KOPT-K1 (cell line): ENCODE results near the gene MARK1.
"Not testable (repeated sequence)": the region's sequence is repeated elsewhere in the genome, so short reads cannot be mapped to it uniquely, and the experiment has no call there.

ENCODE experiments used
- H3K27ac ChIP-seq: fragments of 200-600 bp; sonication (generic); 2 replicates; pipeline ENCODE4 v1.5.1; 2016; ENCODE audit warnings: antibody characterized with exemption, mild to moderate bottlenecking, low read depth, low read length; ENCODE audit not compliant: poor library complexity, severe bottlenecking
- H3K36me3 ChIP-seq: fragments of 200-600 bp; sonication (generic); 2 replicates; pipeline ENCODE4 v1.5.1; 2017; ENCODE audit warnings: antibody characterized with exemption, mild to moderate bottlenecking, low read length, moderate library complexity; ENCODE audit not compliant: insufficient read depth
- H3K9me3 ChIP-seq: fragments of 200-600 bp; sonication (generic); 2 replicates; pipeline ENCODE4 v1.5.1; 2017; ENCODE audit warnings: antibody characterized with exemption, low read length, mild to moderate bottlenecking; ENCODE audit not compliant: insufficient read depth, poor library complexity, severe bottlenecking

Gene MARK1

DNA sequence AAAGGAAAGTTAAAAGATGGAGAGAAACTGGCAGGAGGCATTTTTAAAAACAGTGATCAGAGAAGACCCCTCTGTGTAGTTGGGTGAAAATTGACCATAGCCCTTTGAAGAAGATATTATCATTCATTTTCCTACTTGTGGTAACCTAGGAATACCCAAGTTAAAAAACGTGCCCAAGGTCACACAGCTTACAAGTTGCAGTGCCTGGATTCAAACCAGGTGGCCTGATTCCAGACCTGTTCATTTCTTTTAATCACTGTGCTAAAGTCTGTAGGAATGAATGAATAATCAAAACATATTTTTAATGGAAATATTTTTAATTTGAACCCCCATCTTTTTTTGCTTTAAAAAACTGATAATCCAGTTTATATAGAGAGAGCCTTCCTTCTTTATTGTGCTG is 35.6 kb downstream of the MARK1 start:
- H3K27ac ChIP-seq, result no peak overlapping the region
- no peaks in the 10 kb centered on the region for H3K36me3 ChIP-seq
- H3K9me3 ChIP-seq, result no peaks in the 10 kb centered on the region

DNA sequence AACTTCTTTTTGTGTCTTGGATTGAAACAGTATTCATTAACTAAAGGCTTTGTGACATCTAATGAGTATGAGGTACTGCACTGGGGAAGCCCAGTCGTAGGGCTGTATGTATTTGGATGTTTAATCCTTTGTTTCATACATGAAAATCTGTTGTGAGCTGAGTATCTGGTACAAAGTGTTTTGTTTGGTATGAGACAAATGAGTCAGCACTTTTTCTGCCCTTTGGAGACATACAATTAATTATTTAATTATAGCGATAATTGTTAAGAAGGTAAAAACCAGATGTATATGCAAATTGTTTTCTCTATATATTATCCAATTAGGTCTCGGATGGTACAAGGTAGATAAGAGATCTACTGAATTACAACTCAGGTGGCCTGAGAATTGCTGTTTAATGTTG is 36.3 kb downstream of the MARK1 start:
- Histone ChIP-seq H3K27ac (no peak overlapping the region), H3K9me3 (no peaks in the 10 kb centered on the region), H3K36me3 (no peaks in the 10 kb centered on the region)

DNA sequence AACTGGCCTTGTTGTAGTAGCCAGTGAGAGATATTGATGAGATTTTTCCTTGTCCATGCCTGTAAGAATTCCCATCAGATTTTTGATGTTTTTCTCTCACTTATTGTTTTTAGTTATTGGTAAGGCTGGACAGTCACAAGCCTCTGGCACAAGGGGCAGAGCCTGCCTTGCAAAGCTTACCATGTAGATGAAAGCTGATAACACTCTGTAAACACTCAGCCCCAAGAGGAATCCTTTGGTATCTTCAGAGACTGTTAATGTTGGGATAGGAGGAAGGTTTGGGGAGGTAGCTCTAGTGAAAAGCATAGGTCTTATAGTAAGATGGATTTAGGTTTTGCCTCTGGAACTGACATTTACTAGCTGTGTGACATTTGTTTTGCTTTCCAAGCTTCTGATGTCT is 37.7 kb downstream of the MARK1 start:
- H3K36me3 ChIP-seq, result no peaks in the 10 kb centered on the region
- no peak overlapping the region for H3K27ac ChIP-seq
- no peaks in the 10 kb centered on the region for H3K9me3 ChIP-seq

DNA sequence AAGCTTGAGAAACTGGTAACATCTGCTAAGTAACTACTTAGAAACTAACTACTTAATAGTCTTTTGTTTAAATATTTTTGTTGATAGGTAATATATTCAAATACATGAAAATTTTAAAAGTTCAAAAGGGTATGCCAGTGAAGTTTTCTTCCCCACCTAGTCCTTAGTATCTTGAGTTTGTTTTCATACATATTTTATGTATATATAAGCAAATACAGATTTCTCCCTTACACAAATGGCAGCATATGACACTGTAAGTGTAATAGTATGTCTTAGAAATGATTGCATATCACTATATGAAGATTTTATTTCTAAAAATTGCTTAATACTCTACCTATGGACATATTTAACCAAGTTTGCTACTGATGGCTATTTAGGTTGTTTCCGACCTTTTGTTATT is 38.9 kb downstream of the MARK1 start:
- no peaks in the 10 kb centered on the region for H3K36me3 ChIP-seq
- no peak overlapping the region for H3K27ac ChIP-seq
- H3K9me3 ChIP-seq, result no peaks in the 10 kb centered on the region

DNA sequence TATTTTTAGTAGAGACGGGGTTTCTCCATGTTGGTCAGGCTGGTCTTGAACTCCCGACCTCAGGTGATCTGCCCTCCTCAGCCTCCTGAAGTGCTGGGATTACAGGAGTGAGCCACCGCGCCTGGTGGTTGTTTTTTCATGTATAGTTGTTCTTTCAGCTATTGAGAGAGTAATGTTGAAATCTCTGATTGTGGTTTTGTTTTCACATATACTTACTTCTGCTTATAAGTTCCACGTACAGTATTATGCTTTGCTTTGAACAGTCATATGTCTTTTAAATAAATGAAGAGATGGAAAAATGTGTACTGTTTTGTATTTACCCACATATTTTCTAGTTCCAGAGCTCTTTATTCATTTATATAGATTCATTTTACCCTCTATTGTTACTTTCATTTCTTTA is 44.5 kb downstream of the MARK1 start:
- Histone ChIP-seq H3K9me3 (peaks cover 11% of the 10 kb centered on the region), H3K36me3 (no peaks in the 10 kb centered on the region), H3K27ac (no peak overlapping the region)

DNA sequence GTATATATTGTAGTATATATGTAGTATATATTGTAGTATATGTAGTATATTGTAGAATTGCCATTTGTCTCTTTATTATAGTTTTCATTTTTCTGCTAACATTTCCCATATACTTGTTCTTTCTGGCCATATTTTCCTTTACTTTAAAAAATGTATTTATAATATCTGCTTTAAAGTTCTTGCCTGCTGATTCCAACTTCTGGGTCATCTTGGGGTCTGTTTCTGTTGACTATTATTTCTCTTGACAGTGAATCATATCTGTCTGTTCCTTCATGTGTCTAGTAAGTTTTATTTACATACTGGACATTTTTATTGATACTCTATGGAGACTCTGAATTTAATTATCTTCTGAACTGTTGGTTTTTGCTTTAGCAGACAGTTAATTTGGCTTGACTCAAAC is 45.9 kb downstream of the MARK1 start:
- Histone ChIP-seq H3K9me3 (peaks cover 11% of the 10 kb centered on the region), H3K27ac (no peak overlapping the region), H3K36me3 (no peaks in the 10 kb centered on the region)

DNA sequence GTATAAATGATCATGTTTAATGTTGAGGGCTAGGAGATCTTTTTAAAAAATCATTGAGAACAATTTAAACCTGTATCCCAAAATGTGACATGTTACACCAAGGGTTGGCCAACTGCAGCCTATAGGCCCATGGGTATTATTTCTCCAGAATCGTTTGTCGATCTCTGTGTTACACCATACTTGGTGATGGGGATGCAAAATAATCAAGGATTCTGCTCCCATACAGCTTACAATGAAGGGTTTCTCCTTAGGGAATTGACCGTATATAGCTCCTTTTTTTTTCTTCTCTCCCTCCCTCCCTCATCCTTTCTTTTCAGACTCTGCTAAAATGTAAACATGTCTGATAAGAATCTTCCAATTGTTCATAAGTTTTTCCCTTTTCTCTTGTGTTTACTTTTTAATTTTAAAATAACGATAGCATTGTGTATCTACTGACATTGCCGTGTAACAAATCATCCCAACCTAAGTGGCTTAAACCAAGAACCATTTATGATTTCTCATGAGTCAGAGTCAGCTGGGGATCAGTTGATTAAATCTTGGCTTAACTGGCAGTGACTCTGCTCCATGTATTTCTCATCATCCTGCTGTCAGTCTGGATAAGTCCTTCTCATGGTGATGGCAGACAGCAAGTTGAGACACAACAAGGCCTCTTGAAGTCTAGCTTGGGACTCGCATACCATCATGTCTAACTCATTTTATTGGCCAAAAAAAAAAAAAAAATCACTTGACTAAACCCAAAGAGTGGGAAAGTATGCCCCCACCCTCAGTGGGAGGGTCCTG is 48.0 kb downstream of the MARK1 start:
- Histone ChIP-seq H3K36me3 (no peaks in the 10 kb centered on the region), H3K9me3 (peaks cover 11% of the 10 kb centered on the region), H3K27ac (no peak overlapping the region)

DNA sequence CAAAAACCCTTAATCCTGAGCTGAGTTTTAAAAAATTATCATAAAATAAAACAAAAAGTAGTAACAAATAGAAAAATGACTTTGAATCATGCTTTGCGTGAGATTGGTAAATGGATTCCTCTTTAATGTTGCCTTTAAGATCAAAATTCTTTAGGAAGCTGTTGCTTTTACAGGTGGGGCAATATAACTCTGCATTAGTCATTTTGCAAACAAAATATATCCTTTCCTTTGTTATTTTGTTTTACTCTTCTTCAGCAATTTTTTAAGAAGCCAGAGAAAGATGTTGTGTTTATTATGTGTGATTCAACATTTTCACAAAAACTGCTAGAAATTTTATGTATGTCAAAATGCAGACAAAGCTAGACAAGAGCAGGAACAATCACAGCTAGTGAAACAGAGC is 50.0 kb downstream of the MARK1 start:
- Histone ChIP-seq H3K27ac (no peak overlapping the region), H3K36me3 (no peaks in the 10 kb centered on the region), H3K9me3 (peaks cover 11% of the 10 kb centered on the region)

DNA sequence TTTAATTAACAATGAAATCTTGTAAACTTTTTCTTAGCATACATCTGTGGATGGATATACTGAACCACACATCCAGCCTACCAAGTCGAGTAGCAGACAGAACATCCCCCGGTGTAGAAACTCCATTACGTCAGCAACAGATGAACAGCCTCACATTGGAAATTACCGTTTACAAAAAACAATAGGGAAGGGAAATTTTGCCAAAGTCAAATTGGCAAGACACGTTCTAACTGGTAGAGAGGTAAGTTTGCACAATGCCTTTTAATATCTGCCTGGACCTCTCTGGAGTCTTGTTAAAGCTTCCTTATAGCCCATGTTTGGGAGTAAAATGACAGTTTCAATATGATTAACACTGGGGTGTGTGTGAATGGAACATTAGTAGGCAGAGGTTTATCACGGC is 51.4 kb downstream of the MARK1 start:
- Histone ChIP-seq H3K27ac (no peak overlapping the region), H3K36me3 (no peaks in the 10 kb centered on the region), H3K9me3 (peaks cover 5% of the 10 kb centered on the region)

DNA sequence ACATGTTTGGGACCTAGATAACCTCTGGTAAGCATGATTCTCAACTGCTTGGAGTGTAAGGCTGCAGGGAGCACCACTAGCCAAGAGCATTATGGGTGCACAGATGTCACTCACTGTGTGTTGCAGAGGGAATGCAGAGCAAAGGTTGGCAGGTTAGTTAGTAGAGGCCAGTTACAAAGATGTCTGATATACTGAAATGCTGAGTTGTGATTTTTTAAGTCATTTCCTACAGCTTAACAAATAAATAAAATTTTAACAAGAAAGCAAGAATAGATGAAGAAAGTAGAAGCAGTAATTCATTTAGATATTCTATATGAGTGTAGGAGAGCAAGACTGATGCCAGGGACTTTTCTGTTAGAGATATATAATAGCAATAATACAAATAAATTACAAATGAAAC is 64.8 kb downstream of the MARK1 start:
- no peaks in the 10 kb centered on the region for H3K9me3 ChIP-seq
- H3K36me3 ChIP-seq, result no peaks in the 10 kb centered on the region
- no peak overlapping the region for H3K27ac ChIP-seq

DNA sequence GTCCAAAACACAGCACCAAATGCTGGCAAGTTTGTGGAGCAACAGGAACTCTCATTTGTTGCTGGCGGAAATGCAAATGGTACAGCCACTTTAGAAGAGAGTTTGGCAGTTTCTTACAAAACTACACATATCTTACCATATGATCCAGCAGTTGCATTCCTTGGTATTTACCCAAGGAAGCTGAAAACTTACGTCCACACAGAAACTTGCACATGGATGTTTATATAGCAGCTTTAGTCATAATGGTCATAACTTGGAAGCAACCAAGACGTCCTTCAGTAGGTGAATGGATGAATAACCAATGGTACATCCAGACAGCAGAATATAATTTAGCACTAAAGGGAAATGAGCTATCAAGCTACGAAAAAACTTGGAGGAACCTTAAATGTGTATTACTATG is 66.4 kb downstream of the MARK1 start:
- Histone ChIP-seq H3K36me3 (no peaks in the 10 kb centered on the region), H3K27ac (no peak overlapping the region), H3K9me3 (no peaks in the 10 kb centered on the region)

DNA sequence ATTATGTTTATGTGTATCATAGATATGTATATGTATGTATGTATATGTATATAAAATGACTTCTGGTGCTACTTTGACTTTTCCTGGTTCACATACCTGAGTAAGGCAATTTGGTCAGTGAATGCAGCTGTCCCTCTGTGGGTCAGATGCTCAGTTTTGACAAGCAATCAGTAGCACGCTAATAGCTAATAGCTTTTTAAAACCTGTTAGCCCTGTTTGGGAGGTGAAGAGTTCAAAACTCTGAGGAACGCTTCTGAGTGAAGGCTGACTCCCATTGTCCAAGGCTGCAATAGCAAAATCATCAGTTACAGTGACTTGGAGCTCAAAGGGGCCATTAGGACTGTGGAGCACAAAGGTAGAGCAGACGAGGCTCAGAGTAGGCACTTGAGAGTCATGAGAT is 67.2 kb downstream of the MARK1 start:
- Histone ChIP-seq H3K36me3 (no peaks in the 10 kb centered on the region), H3K9me3 (no peaks in the 10 kb centered on the region), H3K27ac (no peak overlapping the region)

DNA sequence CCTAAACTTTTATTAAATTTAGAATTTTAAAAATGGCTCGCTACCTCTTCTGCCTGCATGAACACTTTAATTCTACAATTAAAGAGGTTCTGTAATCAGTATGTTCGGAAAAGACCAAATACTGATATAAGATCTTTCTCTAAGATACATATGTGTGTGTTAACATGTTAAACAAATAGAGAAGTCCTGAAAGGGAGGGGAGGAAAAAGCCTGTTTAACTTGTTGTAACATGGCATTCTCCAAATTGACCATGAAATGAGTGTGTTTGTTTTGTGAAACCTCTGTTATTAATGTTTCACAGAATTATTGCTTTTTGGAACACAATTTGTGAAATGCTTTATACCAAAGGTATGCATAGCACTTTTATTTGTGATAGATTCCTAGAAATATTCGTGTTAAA is 77.0 kb downstream of the MARK1 start:
- H3K27ac ChIP-seq, result no peak overlapping the region
- no peaks in the 10 kb centered on the region for H3K9me3 ChIP-seq
- H3K36me3 ChIP-seq, result no peaks in the 10 kb centered on the region

DNA sequence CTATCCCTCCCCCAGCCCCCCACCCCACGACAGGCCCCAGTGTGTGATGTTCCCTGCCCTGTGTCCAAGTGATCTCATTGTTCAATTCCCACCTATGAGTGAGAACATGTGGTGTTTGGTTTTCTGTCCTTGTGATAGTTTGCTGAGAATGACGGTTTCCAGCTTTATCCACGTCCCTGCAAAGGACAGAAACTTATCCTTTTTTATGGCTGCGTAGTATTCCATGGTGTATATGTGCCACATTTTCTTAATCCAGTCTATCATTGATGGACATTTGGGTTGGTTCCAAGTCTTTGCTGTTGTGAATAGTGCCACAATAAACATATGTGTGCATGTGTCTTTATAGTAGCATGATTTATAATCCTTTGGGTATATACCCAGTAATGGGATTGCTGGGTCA is 77.7 kb downstream of the MARK1 start:
- not testable (repeated sequence) for H3K36me3 ChIP-seq, H3K9me3 ChIP-seq, H3K27ac ChIP-seq

DNA sequence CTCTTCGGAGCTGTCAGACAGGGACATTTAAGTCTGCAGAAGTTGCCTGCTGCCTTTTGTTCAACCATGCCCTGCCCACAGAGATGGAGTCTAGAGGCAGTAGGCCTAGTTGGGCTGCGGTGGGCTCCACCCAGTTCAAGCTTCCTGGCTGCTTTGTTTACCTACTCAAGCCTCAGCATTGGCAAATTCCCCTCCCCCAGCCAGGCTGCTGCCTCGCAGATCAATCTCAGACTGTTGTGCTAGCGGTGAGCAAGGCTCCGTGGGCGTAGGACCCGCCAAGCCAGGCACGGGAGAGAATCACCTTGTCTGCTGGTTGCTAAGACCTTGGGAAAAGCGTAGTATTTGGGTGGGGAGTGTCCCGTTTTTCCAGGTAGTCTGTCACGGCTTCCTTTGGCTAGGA is 83.2 kb downstream of the MARK1 start:
- H3K9me3 ChIP-seq, H3K27ac ChIP-seq, H3K36me3 ChIP-seq: not testable (repeated sequence)

DNA sequence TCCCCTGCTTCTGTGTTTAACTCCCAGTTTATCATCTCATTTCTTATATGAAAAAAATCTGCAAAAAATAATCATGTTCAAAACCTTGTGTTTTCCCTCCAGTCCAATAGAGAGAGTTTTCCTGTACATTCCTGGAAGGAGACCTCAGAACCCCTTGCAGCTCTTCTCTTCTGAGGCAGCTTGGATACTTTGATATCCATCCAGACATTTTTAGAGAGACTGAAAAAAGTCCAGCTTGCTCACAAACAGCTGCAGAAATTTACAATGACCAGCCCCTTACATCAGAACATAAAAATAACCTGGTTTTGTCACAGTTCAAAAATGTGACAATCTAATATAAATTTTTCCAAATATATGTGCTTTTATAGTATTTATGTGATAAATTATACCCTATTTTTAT is 88.9 kb downstream of the MARK1 start:
- H3K9me3 ChIP-seq, result no peaks in the 10 kb centered on the region
- H3K27ac ChIP-seq, result no peak overlapping the region

More for the DNA sequence above, 88.9 kb downstream of the MARK1 start:
- H3K36me3 ChIP-seq, result no peaks in the 10 kb centered on the region
